AG08396 (cell line): ENCODE results near the gene VPS33A.
A peak's percentile ranks its signal among the peaks of the same experiment; 100 is the strongest.

Experiments
- DNase-seq: peaks from one replicate; pipeline ENCODE4 v3.0.0; 2012; ENCODE audit warnings: low spot score, mixed read lengths

VPS33A gene

DNA sequence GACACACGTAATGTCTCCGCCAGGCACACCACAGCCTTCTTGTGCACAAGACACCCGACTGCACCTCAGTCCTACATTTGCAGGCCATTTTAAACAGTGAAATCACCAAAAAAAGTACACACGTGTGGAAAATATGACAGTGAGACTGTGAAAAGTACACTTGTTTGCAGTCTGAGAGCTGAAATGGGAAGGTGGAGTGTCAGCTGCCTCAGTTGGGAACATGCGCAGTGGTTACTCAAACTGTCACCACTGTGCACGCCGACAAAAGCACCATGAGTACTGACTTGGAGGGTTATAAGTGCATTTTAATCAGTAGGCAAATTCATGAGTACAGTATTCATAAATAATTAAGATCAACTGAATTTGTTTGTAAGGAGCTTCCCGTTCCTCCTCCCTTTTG lies 15.8 kb downstream of the VPS33A start:
- DNase-seq, result no peak

DNA sequence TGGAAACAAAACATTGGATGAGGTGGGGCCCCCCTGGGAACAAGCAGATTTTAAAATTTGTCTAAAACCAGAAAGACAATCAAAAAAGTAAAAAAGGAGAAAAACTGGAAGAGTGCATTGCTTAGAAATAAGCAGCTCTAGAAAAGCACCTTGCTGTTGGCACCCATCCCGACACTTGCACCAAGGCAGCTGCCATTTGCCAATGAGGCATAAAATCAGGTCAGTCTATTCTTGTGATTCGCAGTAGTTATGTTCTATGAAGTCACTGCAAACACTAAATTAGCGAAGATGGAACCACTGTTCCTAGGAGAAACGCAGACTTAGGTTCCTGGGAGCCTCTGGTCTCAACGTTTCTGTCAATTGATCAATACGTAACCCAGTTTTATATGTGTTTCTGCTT lies 16.2 kb downstream of the VPS33A start:
- no peak for DNase-seq

- DNase-seq, result no peak
Measured at GRCh38 chr12:122245553-122245952, 20.7 kb downstream of the VPS33A start.

DNA sequence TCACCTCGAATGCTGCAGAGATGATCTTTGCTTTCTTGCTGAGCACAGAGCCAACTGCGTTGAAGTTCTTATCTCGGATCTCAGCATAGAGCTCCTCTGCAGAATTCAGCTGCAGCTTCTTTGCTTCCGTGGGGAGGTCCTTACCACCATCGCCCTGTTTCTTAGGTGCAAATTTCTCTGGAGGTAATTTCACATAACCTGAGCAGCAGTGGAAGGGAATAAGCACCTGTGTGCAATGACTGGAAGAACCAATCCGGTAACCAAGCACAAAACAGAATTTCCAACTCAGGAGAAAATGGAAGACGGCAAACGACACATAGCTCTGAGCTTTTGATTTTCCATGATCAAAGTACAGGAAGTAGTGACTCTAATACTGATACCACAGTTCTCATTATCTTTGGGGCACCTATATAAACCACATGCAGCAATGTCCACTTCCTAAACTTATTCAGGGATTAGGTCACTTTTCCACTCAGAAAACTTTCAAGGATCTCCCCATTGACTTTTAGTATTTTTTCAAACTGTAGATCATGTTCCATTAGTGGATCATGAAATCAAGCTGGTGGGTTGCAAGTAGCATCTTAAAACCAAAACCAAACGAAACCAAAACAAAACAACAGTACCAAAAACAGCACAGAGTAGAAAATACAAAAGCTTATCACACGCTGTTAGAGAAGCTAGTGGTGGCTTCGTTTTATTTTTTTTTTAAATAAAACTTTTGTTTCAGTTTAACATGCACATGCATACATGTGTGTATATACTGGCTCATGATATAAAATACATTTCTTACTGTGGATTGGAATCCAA lies 21.5 kb downstream of the VPS33A start:
- no peak for DNase-seq

GRCh38 chr12:122243965-122244364 lies 22.3 kb downstream of the VPS33A start:
- no peak for DNase-seq

DNA sequence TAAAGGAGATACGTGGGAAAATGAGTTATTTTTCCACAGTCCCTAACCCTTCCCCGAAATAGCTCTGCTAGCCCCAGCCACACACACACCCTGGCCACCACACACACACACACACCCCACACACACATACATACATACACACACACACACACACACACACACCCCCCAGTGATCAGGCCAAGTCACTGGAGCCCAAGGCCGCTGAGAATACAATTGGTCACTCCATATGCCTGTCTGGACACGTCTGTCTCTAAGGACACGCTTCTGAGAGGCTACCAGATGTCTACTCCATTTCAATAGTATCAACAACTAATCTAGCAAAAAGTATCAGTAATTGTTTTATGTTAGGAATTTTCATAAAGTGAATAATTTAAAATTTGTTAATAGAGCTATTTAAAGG lies 27.4 kb downstream of the VPS33A start:
- DNase-seq, result no peak

- no peak for DNase-seq
Measured at GRCh38 chr12:122235741-122236140, 30.6 kb downstream of the VPS33A start.

GRCh38 chr12:122232691-122233090 lies 33.6 kb downstream of the VPS33A start:
- DNase-seq, result no peak

GRCh38 chr12:122230798-122231197 lies 35.5 kb downstream of the VPS33A start:
- no peak for DNase-seq

DNA sequence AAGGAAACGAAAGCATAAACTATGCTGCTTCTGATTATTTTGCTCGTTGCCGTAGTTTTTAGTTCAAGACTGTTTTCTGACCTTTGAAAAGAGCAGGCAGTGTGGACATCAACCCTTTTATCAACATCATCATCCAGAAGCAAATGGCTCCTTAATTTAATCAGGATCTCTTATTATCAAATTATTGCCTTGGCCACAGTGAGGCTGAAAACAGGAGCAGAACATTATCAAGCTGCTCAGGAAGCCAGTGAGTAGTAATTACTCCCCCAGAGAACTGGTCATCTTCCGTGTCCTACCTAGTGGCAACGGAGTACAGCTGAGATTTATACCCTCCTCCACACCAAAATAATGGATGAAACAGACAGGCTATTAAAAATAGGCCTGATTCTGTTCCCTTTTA lies 38.2 kb downstream of the VPS33A start:
- no peak for DNase-seq

DNA sequence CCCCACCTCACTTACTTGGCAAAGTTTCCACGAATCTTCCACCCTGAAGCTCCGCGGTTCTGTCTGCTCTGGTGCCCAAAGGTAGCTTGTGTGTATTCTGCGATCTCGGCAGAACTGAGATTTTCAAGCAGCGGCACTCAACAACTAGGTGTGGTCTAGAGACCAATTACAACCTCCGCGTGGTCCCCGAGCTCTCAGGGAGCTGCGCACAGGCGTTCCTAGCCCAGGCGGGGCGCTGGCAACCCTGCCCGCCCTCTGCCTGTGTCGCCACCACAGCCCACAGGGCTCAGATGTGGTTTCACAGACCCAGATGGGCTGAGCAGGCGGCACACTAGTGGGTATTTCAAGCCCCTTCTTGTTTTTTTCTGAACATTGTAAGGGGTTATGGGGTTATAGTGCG lies 39.0 kb downstream of the VPS33A start:
- DNase-seq, result no peak

GRCh38 chr12:122226366-122227125 lies 39.7 kb downstream of the VPS33A start:
- no peak for DNase-seq

DNA sequence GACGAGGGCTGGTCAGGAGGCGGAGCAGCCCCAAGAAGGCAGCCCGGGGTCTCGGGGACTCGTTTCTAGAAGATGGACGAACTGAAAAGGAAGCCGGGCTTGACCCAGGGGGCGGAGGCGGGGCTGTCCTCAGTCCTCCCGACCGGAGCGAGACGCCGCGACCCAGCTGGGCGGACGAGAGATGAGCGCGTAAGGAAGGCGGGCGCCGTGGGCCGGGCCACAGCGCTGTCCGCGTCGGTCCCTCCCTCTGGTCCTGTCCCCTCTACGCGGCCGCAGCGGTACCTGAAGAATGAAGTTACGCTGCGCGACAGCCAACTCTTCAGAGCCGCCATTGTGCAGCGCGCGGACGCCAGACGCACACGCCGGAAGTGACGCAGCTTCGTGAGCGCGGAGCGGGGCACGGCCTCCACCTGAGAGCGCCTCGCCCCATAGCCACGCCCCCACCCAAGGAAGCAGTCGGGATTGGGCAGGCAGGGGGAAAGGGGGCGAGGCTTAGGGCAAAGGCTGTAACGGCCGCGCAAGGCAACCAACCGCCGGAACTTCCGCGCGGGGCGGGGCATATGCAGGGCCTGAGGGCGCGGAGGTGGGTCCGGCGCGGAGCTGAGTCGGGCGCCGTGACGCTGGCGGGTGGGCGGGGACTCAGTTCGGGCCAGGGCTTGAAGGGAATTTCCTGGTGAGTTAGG lies 40.5 kb downstream of the VPS33A start, which contains the start of gene DIABLO:
TSS of gene DIABLO (minus strand) at position 370 of the 683 bp plus-strand sequence. CDS start at position 332, 38 bp downstream.
- DNase-seq, result peak; percentile 98

- DNase-seq, result no peak
Measured at GRCh38 chr12:122216445-122216844, 49.8 kb downstream of the VPS33A start.

GRCh38 chr12:122215771-122216170 lies 50.5 kb downstream of the VPS33A start:
- no peak for DNase-seq

DNA sequence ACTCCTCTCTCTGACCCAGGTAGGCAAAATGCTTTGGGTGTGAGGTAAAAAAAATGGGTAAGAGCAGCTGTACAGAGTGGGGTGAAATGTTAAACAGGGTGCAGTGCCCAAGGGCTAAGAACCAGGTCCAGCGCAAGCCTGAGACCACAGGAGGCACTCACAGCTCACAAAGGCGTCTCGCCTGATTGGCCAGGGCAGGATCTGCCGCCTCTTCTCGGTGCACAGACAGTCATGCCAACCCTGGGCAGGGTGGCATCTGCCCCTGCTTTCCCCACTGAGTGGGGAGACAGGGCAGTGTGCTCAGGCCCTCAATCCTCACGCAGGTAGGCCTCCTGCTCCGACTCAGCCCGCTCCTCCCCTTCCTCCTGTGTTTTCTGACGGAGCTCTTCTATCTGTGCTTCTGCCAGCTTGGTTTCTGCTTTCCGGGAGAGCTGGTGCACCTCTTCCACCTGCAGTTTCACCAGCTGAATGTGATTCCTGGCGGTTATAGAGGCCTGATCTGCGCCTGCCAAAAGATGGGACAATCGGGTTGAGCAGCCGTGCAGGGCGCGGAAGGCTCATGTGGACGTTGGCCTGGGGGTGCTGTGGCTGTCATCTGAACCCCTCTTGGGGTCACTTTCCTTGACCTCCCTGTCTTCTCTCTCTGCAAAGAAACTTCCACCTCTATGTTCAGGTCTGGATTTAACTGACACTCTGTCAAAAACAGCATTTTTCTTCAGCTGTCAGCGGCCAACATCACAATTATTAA lies 58.0 kb downstream of the VPS33A start:
- DNase-seq, result no peak

- DNase-seq, result no peak
Measured at GRCh38 chr12:122207391-122207790, 58.9 kb downstream of the VPS33A start.

GRCh38 chr12:122206976-122207375 lies 59.3 kb downstream of the VPS33A start:
- DNase-seq, result no peak

- no peak for DNase-seq
Measured at GRCh38 chr12:122206111-122206881, 60.0 kb downstream of the VPS33A start.

- DNase-seq, result no peak
Measured at GRCh38 chr12:122205053-122205925, 61.0 kb downstream of the VPS33A start.
